HepG2 (cell line): Measurements from ENCODE around the gene MEX3B. TPM values are rescaled to one million over a fixed set of nuclear protein-coding genes. Genes with fewer than 3 reads are reported as not detected.

ENCODE experiments used
- ATAC-seq: fragments of 200-7000 bp; cut with Tn5 transposase; 3 replicates; pipeline ENCODE4 v1.9.1; 2020; ENCODE audit warnings: mild to moderate bottlenecking, moderate library complexity
- BruUV-seq: library from RNA; stranded (reverse); fragments of 400-500 nt; replicated peaks from 2 replicates; lab custom pipeline; 2021; lab: Mats Ljungman, UMichigan
- CTCF ChIA-PET: fragments of 300-600 bp; formaldehyde crosslinking; extraction: SDS; loops from one replicate; lab custom pipeline; 2021; ENCODE audit warnings: low total read pairs, inconsistent platforms, low intra/inter-chr PET ratio; lab: Yijun Ruan, JAX
- POLR2A ChIA-PET: fragments of 350-600 bp; sonication (Branson Sonifier 250); formaldehyde crosslinking; loops from one replicate; lab custom pipeline; 2020; ENCODE audit warnings: antibody characterized with exemption, inconsistent platforms; lab: Yijun Ruan, JAX
- DNase-seq: peaks from one replicate; pipeline ENCODE4 v3.0.0-alpha.2; 2015; ENCODE audit warnings: low spot score
- FAIRE-seq: peaks from 3 replicates; lab custom pipeline; 2011; peaks lifted over from hg19 to GRCh38; lab: Jason Lieb, UNC
- H2AFZ ChIP-seq: one replicate; pipeline ENCODE4 v1.6.1; 2011; ENCODE audit warnings: low read length, inconsistent platforms
- H3K27ac ChIP-seq: fragments of 300-600 bp; 3 replicates; pipeline ENCODE4 v1.8.0; 2011; ENCODE audit warnings: mixed run types, mild to moderate bottlenecking, mixed read lengths, low read length, inconsistent platforms; ENCODE audit not compliant: insufficient read depth; ENCODE audit errors: extremely low read length
- H3K27me3 ChIP-seq, 2 experiments: fragments of 200-600 bp in 1 of 2; 2 replicates in 1 of 2; 3 replicates in 1 of 2; pipeline versions ENCODE4 v1.6.0 to v1.8.0; 2011; ENCODE audit warnings: low read length in 2 of 2, mild to moderate bottlenecking in 2 of 2, moderate library complexity in 2 of 2, inconsistent platforms in 1 of 2; ENCODE audit not compliant: insufficient read depth in 2 of 2, control insufficient read depth in 1 of 2
- H3K36me3 ChIP-seq, 2 experiments: fragments of 200-600 bp in 1 of 2; replicated peaks in 1 of 2; 2 replicates in 1 of 2; 3 replicates in 1 of 2; pipeline versions ENCODE4 v1.5.1 to v1.8.0; 2011; ENCODE audit warnings: low read length in 2 of 2, inconsistent platforms in 1 of 2; ENCODE audit not compliant: insufficient read depth in 2 of 2, control insufficient read depth in 1 of 2
- H3K4me1 ChIP-seq: 2 replicates; pipeline ENCODE4 v1.5.1; 2012; ENCODE audit warnings: low read length, inconsistent platforms; ENCODE audit not compliant: insufficient read depth
- H3K4me2 ChIP-seq: 2 replicates; pipeline ENCODE4 v1.6.0; 2011; ENCODE audit warnings: low read depth, low read length, inconsistent platforms
- H3K4me3 ChIP-seq, 3 experiments: fragments of 200-600 bp in 1 of 3; sonication (generic), shearing (Covaris generic) in 1 of 3; replicated peaks in 1 of 3; 2 replicates each; pipeline ENCODE4 v1.5.1; 2011 to 2016; ENCODE audit warnings: low read length in 3 of 3, inconsistent platforms in 2 of 3, low read depth in 2 of 3, mild to moderate bottlenecking in 2 of 3, control low read depth in 1 of 3, mixed read lengths in 1 of 3; ENCODE audit not compliant: insufficient read depth in 1 of 3
- H3K79me2 ChIP-seq: one replicate; pipeline ENCODE4 v1.6.1; 2011; ENCODE audit warnings: low read length, inconsistent platforms; ENCODE audit not compliant: insufficient read depth
- H3K9ac ChIP-seq: 2 replicates; pipeline ENCODE4 v1.6.0; 2011; ENCODE audit warnings: mild to moderate bottlenecking, low read depth, low read length, inconsistent platforms; ENCODE audit not compliant: insufficient read depth
- H3K9me3 ChIP-seq: 2 replicates; pipeline ENCODE4 v1.5.1; 2012; ENCODE audit warnings: mild to moderate bottlenecking, low read length
- H4K20me1 ChIP-seq: 2 replicates; pipeline ENCODE4 v1.6.0; 2011; ENCODE audit warnings: inconsistent platforms, mild to moderate bottlenecking, low read length, moderate library complexity; ENCODE audit not compliant: insufficient read depth
- CBX5 ChIP-seq: sonication (generic); formaldehyde crosslinking; IDR thresholded peaks from 2 replicates; pipeline ENCODE4 v1.4.0; 2020; ENCODE audit warnings: missing genetic modification reagents, borderline replicate concordance
- HHEX ChIP-seq: IDR thresholded peaks from 2 replicates; pipeline ENCODE4 v1.6.1; 2016; ENCODE audit warnings: control low read depth
- MIER3 ChIP-seq: IDR thresholded peaks from 2 replicates; pipeline ENCODE4 v1.6.1; 2016; ENCODE audit warnings: missing compliant biosample characterization, borderline replicate concordance
- NCOA2 ChIP-seq: sonication (generic); formaldehyde crosslinking; IDR thresholded peaks from 2 replicates; pipeline ENCODE4 v1.8.0; 2022; ENCODE audit warnings: inconsistent platforms
- NFKBIZ ChIP-seq: IDR thresholded peaks from 2 replicates; pipeline ENCODE4 v1.6.1; 2018; ENCODE audit warnings: missing genetic modification reagents, missing compliant biosample characterization
- RAD51 ChIP-seq: fragments of 450-650 bp; IDR thresholded peaks from 2 replicates; pipeline ENCODE4 v1.6.1; 2016; ENCODE audit warnings: borderline replicate concordance
- TBP ChIP-seq: sonication (generic); formaldehyde crosslinking; IDR thresholded peaks from 2 replicates; pipeline ENCODE4 v1.5.0; 2020; ENCODE audit warnings: missing genetic modification reagents
- TEF ChIP-seq: sonication (generic); formaldehyde crosslinking; IDR thresholded peaks from 2 replicates; pipeline ENCODE4 v1.5.0; 2020; ENCODE audit warnings: missing genetic modification reagents
- TRIM22 ChIP-seq: fragments of 450-650 bp; IDR thresholded peaks from 2 replicates; pipeline ENCODE4 v1.6.1; 2017
- ZNF34 ChIP-seq: sonication (generic); formaldehyde crosslinking; IDR thresholded peaks from 2 replicates; pipeline ENCODE4 v1.4.0; 2020; ENCODE audit warnings: mild to moderate bottlenecking, missing genetic modification reagents, borderline replicate concordance
- ZNF414 ChIP-seq: sonication (generic); formaldehyde crosslinking; IDR thresholded peaks from 2 replicates; pipeline ENCODE4 v1.5.0; 2020; ENCODE audit warnings: missing genetic modification reagents
- ZNF569 ChIP-seq: sonication (generic); formaldehyde crosslinking; IDR thresholded peaks from 2 replicates; pipeline ENCODE4 v1.5.0; 2020; ENCODE audit warnings: mild to moderate bottlenecking, missing genetic modification reagents, moderate library complexity, borderline replicate concordance
- ZNF878 ChIP-seq: sonication (generic); formaldehyde crosslinking; IDR thresholded peaks from 2 replicates; pipeline ENCODE4 v1.8.1; 2023; ENCODE audit warnings: mild to moderate bottlenecking, missing genetic modification reagents, moderate library complexity
- ZSCAN20 ChIP-seq: sonication (generic); formaldehyde crosslinking; IDR thresholded peaks from 2 replicates; pipeline ENCODE4 v1.4.0; 2020; ENCODE audit warnings: missing genetic modification reagents, mild to moderate bottlenecking, borderline replicate concordance
- WGBS: methylation state at CpG from one replicate; pipeline ENCODE4 v1.1.6; 2017; ENCODE audit warnings: low lambda C conversion rate; 5-methylcytosine and 5-hydroxymethylcytosine counted together
- in situ Hi-C: cut with HindIII; loops from 2 replicates; pipeline ENCODE4 v1.10.0; 2017; ENCODE audit warnings: low pct_unique_long_range_greater_than_20kb; ENCODE audit not compliant: extremely low pct_ligation_motif_present
- intact Hi-C: fragments of 100-400 bp; cut with micrococcal nuclease; formaldehyde crosslinking; loops from one replicate; pipeline ENCODE4 v1.10.0; 2022; ENCODE audit not compliant: unreplicated experiment
- polyA plus RNA-seq, 8 experiments: library from polyadenylated mRNA; depleted of rRNA in 3 of 8; stranded (reverse) in 7 of 8; unstranded in 1 of 8; fragments of >200 nt; fragmentation: Illumina TruSeq in 4 of 8; extraction: Trizol in 4 of 8; gene quantifications; 2 replicates each; pipeline versions ENCODE4 v1.2.1 to v1.2.3, GENCODE V29; 2011 to 2016; ENCODE audit warnings: low read depth in 4 of 8, missing spikeins in 1 of 8, mixed read lengths in 1 of 8; ENCODE audit not compliant: insufficient read depth in 1 of 8
- total RNA-seq, 5 experiments: library from RNA; depleted of rRNA; stranded (reverse); fragments of >200 nt; fragmentation: Illumina TruSeq; extraction: Trizol; gene quantifications; 2 replicates each; pipeline ENCODE4 v1.2.3, GENCODE V29; 2016; ENCODE audit warnings: low read depth in 1 of 5

The MEX3B gene
- total and polyA plus RNA-seq, 2 of the 13 experiments (the other 11 are each of a cell fraction or from before 2014, with no cell fraction given): 0.48 to 0.62 TPM

- BruUV-seq: no TSS peak
- Histone ChIP-seq H2AFZ (no peak overlapping the region), H3K4me2 (no peak overlapping the region), H3K4me3 (no peak overlapping the region), H3K27ac (no peak overlapping the region)
- intact Hi-C loops: no loop called here
- no peak for ATAC-seq
- TF ChIP-seq ZNF569 (CRISPR knock-in tag): no peak
- no peak for TF ChIP-seq TBP (CRISPR knock-in tag)
- no peak for TF ChIP-seq ZNF34 (CRISPR knock-in tag)
- TF ChIP-seq ZNF878 (CRISPR knock-in tag): no peak
- TF ChIP-seq ZNF414 (CRISPR knock-in tag): no peak
- no peak for TF ChIP-seq MIER3 (CRISPR knock-in tag)
- no peak for TF ChIP-seq CBX5 (CRISPR knock-in tag)
- TF ChIP-seq, all 625 proteins: peak for 0
- ChIA-PET CTCF (no interaction called here), POLR2A (no interaction called here)
- Histone ChIP-seq H3K36me3 (no peaks in the 10 kb centered on the region), H3K9me3 (no peaks in the 10 kb centered on the region), H3K4me1 (no peaks in the 10 kb centered on the region), H4K20me1 (no peaks in the 10 kb centered on the region), H3K27me3 (peaks cover 0 to 16% of the 10 kb centered on the region in 2 experiments; a peak in 2 of 5 replicates), H3K9ac (no peak overlapping the region), H3K79me2 (no peaks in the 10 kb centered on the region)
- no peak for DNase-seq
- FAIRE-seq: no peak
- in situ Hi-C loops: no loop called here
- 2% methylated on average over 5 of the region's 6 CpGs for WGBS
Observed at GRCh38 chr15:82080774-82081173, 35.0 kb upstream of the MEX3B start.

- peaks cover 0 to 16% of the 10 kb centered on the region in 2 experiments; a peak in 3 of 5 replicates for H3K27me3 ChIP-seq
- in situ Hi-C loops: no loop called here
- H2AFZ ChIP-seq: no peak overlapping the region
- H4K20me1 ChIP-seq: no peaks in the 10 kb centered on the region
- H3K9me3 ChIP-seq: no peaks in the 10 kb centered on the region
- ChIA-PET CTCF (no interaction called here), POLR2A (no interaction called here)
- TF ChIP-seq NCOA2 (CRISPR knock-in tag): no peak
- no peak for TF ChIP-seq NFKBIZ (CRISPR knock-in tag)
- no peak for TF ChIP-seq HHEX (CRISPR knock-in tag)
- no peak for TF ChIP-seq TRIM22
- TF ChIP-seq ZSCAN20 (CRISPR knock-in tag): no peak
- TF ChIP-seq RAD51: no peak
- no peak for TF ChIP-seq TEF
- intact Hi-C loops: no loop called here
- ATAC-seq (no peak), DNase-seq (no peak), FAIRE-seq (no peak)
- H3K27ac ChIP-seq: no peak overlapping the region
- no peak overlapping the region for H3K4me2 ChIP-seq
- H3K4me3 ChIP-seq: no peak overlapping the region
- no peaks in the 10 kb centered on the region for H3K4me1 ChIP-seq
- no peaks in the 10 kb centered on the region for H3K36me3 ChIP-seq
- H3K9ac ChIP-seq: no peak overlapping the region
- no peaks in the 10 kb centered on the region for H3K79me2 ChIP-seq
- no TSS peak for BruUV-seq
- 34% methylated on average over 5 of the region's 5 CpGs for WGBS
Observed at GRCh38 chr15:82079736-82080135, 33.9 kb upstream of the MEX3B start.
